NT2/D1 (cell line): ENCODE measurements around the gene BRD1.

Source experiments
- SUZ12 ChIP-seq: IDR thresholded peaks from 2 replicates; pipeline ENCODE4 v1.6.1; 2011; ENCODE audit not compliant: insufficient read length, insufficient read depth; ENCODE audit errors: extremely low read depth
- YY1 ChIP-seq: IDR thresholded peaks from 2 replicates; pipeline ENCODE4 v1.6.1; 2011; ENCODE audit not compliant: insufficient read length, insufficient read depth
- ZNF274 ChIP-seq: IDR thresholded peaks from 2 replicates; pipeline ENCODE4 v1.6.1; 2011; ENCODE audit warnings: mild to moderate bottlenecking, low read depth, low read length

DNA sequence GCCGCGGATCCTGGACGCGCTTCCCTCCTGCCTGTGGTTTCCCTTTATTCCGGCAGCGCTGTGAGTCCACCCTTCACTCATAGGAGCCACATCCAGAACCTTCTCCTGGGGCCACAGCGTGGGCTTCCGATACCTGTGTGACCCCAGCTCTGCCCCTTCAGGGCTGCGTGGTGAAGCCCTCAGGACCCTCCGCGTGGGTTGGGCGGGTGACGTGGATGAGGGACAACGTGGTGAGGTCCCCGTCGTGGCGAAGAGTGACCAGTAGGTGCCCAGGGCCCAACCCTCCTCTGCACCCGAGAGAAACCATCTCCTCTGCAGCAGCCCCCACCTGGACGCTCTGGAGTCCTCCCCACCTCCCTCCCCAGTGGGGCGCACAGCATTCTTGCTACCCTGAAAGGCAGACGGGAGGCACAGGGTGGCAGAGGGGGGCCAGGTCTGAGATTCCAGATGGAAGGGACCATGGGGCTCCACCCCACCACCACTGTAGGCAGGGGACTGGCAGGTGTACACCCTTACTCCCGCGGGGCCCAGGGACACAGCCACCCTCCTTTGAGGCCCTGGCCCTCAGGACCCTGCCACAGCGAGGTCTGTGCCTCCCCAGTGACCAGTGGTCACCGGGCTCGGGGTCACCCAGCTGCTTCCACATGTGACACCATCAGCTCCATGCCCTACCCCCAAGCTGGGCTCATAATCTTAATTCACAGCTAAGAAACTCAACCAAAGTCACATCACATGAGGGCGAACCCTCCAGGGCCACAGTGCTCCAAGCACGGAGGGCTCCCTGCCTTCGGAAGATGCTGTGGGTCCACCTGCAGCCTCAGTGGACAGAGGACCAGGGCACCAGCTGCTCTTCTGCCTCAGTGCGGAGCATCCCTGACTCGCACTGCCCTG lies 22.6 kb upstream of the BRD1 start:
- TF ChIP-seq SUZ12 (no peak), YY1 (no peak), ZNF274 (no peak)
